Activated CD4-positive, alpha-beta T cell treated with anti-CD3 and anti-CD28 coated beads for 36 hours (primary cell): ENCODE results near the gene RND1. TPM values are rescaled to one million over a fixed set of nuclear protein-coding genes. Genes with fewer than 3 reads are reported as not detected.

Source experiments
- ATAC-seq: fragments of 200-7000 bp; cut with Tn5 transposase; one replicate; pipeline ENCODE4 v1.10.0; 2021; ENCODE audit warnings: mild to moderate bottlenecking, moderate library complexity
- CTCF ChIA-PET: fragments of 350-600 bp; sonication (Branson Sonifier 250); formaldehyde crosslinking; loops from one replicate; lab custom pipeline; 2021; ENCODE audit warnings: antibody characterized with exemption; lab: Charles Lee
- POLR2A ChIA-PET: fragments of 350-600 bp; sonication (Branson Sonifier 250); formaldehyde crosslinking; loops from one replicate; lab custom pipeline; 2021; ENCODE audit warnings: antibody characterized with exemption, inconsistent platforms; lab: Charles Lee
- DNase-seq: peaks from one replicate; pipeline ENCODE4 v3.0.0-alpha.2; 2020
- H3K27ac Mint-ChIP-seq: one replicate; pipeline ENCODE4 v1.8.0; 2021; ENCODE audit warnings: mixed read lengths
- H3K27me3 Mint-ChIP-seq: one replicate; pipeline ENCODE4 v1.8.0; 2021; ENCODE audit warnings: mixed read lengths
- H3K36me3 Mint-ChIP-seq: one replicate; pipeline ENCODE4 v1.8.0; 2021; ENCODE audit warnings: low read depth, mixed read lengths
- H3K4me1 Mint-ChIP-seq: one replicate; pipeline ENCODE4 v1.8.0; 2021; ENCODE audit warnings: mixed read lengths
- H3K4me3 Mint-ChIP-seq: one replicate; pipeline ENCODE4 v1.8.0; 2021; ENCODE audit warnings: mild to moderate bottlenecking, moderate library complexity, mixed read lengths
- H3K9me3 Mint-ChIP-seq: one replicate; pipeline ENCODE4 v1.8.0; 2021; ENCODE audit warnings: low read depth, mixed read lengths
- intact Hi-C, 2 experiments: fragments of 100-400 bp; cut with DNase I in 1 of 2; cut with micrococcal nuclease in 1 of 2; formaldehyde crosslinking; loops; one replicate each; pipeline versions ENCODE4 v1.14.2 to v1.15.1; 2022 to 2024; cut with DNase I, micrococcal nuclease
- total RNA-seq, 2 experiments: library from RNA; stranded (reverse); gene quantifications; one replicate each; pipeline ENCODE4 v1.2.3, GENCODE V29; 2021

Gene RND1
- total RNA-seq, 2 experiments from 2014 or later = 2.2 to 3.3 TPM

- DNase-seq = no peak
- no peak overlapping the region for H3K4me3 Mint-ChIP-seq
- ChIA-PET POLR2A (no interaction called here), CTCF (interaction anchor here (0.9 to 1.4 kb wide), 5 partner anchors 10 to 58 kb away, joined by 4 to 8 read pairs (median 5); no protein-coding TSS in a partner anchor)
- peaks cover 16% of the 10 kb centered on the region for H3K4me1 Mint-ChIP-seq
- H3K36me3 Mint-ChIP-seq = no peaks in the 10 kb centered on the region
- ATAC-seq = no peak
- no peak overlapping the region for H3K27ac Mint-ChIP-seq
- intact Hi-C loops = loop anchor here in 1 of 2 experiments (5.0 kb wide), 1 partner anchor 59 kb away; no protein-coding TSS in a partner anchor
- peaks cover 4% of the 10 kb centered on the region for H3K27me3 Mint-ChIP-seq
- H3K9me3 Mint-ChIP-seq = no peaks in the 10 kb centered on the region
Measured at GRCh38 chr12:48811437-48812090, 54.1 kb downstream of the RND1 start.

DNA sequence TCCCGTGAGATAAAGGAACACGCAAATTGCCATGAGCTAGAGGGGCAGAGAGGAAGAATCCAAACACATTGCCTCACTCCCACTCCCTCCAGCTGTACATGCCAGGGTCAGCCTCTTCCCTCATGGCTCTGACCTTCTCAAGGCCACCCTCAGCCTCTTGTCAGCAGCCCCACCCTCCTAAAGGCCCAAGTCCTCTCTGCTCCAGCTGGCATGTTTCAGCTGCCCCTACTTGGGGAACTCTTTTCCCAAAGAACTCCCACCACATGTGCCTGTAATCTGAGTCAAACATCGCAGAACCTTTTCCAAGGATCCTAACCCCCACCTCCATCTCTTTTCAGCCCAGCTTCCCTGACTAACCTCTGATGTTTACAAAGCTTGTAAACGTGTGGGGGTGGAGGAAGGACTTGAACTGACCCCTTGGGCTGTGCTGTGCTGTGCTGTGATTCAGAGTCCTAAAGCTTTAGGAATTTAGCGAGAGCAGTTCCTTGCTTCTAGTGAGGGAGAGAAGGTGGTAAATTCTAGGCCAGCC lies 54.7 kb downstream of the RND1 start:
- DNase-seq (no peak), ATAC-seq (no peak)
- POLR2A ChIA-PET = no interaction called here
- no peak overlapping the region for H3K4me3 Mint-ChIP-seq
- no peaks in the 10 kb centered on the region for H3K9me3 Mint-ChIP-seq
- no peaks in the 10 kb centered on the region for H3K27me3 Mint-ChIP-seq
- CTCF ChIA-PET = interaction anchor here (1.2 to 1.3 kb wide), 2 partner anchors 16 to 54 kb away, joined by 4 to 5 read pairs; no protein-coding TSS in a partner anchor
- no peak overlapping the region for H3K27ac Mint-ChIP-seq
- H3K36me3 Mint-ChIP-seq = no peaks in the 10 kb centered on the region
- peaks cover 10% of the 10 kb centered on the region for H3K4me1 Mint-ChIP-seq
- intact Hi-C loops = loop anchor here in 1 of 2 experiments (5.0 kb wide), 1 partner anchor 59 kb away; no protein-coding TSS in a partner anchor

GRCh38 chr12:48807981-48808380 lies 57.7 kb downstream of the RND1 start:
- CTCF ChIA-PET = interaction anchor here (0.5 kb wide), 1 partner anchor 37 kb away, joined by 3 read pairs; no protein-coding TSS in a partner anchor

More at GRCh38 chr12:48807981-48808380, 57.7 kb downstream of the RND1 start:
- DNase-seq = no peak
- intact Hi-C loops = no loop called here
- POLR2A ChIA-PET = no interaction called here
- Mint-ChIP-seq H3K27ac (no peak overlapping the region), H3K27me3 (no peaks in the 10 kb centered on the region), H3K9me3 (no peaks in the 10 kb centered on the region), H3K4me3 (no peak overlapping the region), H3K4me1 (peaks cover 3% of the 10 kb centered on the region), H3K36me3 (no peaks in the 10 kb centered on the region)
- no peak for ATAC-seq

Other genes starting within 250 kb of the RND1 start
- 10 to 100 TPM; 44.0 to 59.8 TPM for gene KANSL2, start 183.6 kb downstream of the RND1 start, total RNA-seq
- 10 to 100 TPM; 82.2 to 85.1 TPM for gene CCNT1, start 149.2 kb downstream of the RND1 start, total RNA-seq
- under 1 TPM; 0.05 to 0.09 TPM for gene ADCY6, start 76.8 kb downstream of the RND1 start, total RNA-seq
- gene CACNB3, start 47.4 kb downstream of the RND1 start, total RNA-seq = 10 to 100 TPM; 11.5 to 16.1 TPM
- gene DDX23, start 13.7 kb downstream of the RND1 start, total RNA-seq = 100 to 1,000 TPM; 115 to 120 TPM
- 10 to 100 TPM; 56.8 to 63.8 TPM for gene FKBP11, start 59.6 kb upstream of the RND1 start, total RNA-seq
- gene ARF3, start 91.6 kb upstream of the RND1 start, total RNA-seq = 10 to 100 TPM; 84.7 to 96.1 TPM
- under 1 TPM; 0.16 to 0.18 TPM for gene WNT10B, start 105.9 kb upstream of the RND1 start, total RNA-seq
- not detected for gene WNT1, start 112.5 kb upstream of the RND1 start, total RNA-seq
- under 1 TPM; 0.48 to 0.61 TPM for gene DDN, start 133.5 kb upstream of the RND1 start, total RNA-seq
- 10 to 100 TPM; 54.5 to 62.6 TPM for gene PRKAG1, start 152.9 kb upstream of the RND1 start, total RNA-seq
- gene KMT2D, start 194.9 kb upstream of the RND1 start, total RNA-seq = 10 to 100 TPM; 48.3 to 58.2 TPM
- 10 to 100 TPM in 1 of 2 experiments, 1 to 10 TPM in 1; 6.7 to 13.3 TPM for gene RHEBL1, start 204.1 kb upstream of the RND1 start, total RNA-seq
- gene DHH, start 228.9 kb upstream of the RND1 start, total RNA-seq = not detected
- 10 to 100 TPM; 45.0 to 48.0 TPM for gene LMBR1L, start 245.0 kb upstream of the RND1 start, total RNA-seq